ENCODE measurements around the gene GAL. TPM values are rescaled to one million over a fixed set of nuclear protein-coding genes. Genes with fewer than 3 reads are reported as not detected.

The GAL gene
- total and polyA plus RNA-seq, 3 donors from 2014 or later, result 1.1 to 1.3 TPM; not detected in 1

- intact Hi-C loops (cut with DNase I; ENCODE audit: low total_unique reads), result no loop called here
- no peaks in the 10 kb centered on the region for H3K27me3 ChIP-seq
Observed at GRCh38 chr11:68686486-68686885, 2.1 kb downstream of the GAL start.

GRCh38 chr11:68687311-68687710, 3.0 kb downstream of the GAL start:
- 51 to 58% methylated on average over 9 of the region's 9 CpGs for WGBS, 2 donors
- no peak for DNase-seq
- TF ChIP-seq CTCF (IDR thresholded peaks at IDR 0.05), result no peak
- no peak for TF ChIP-seq POLR2A (IDR thresholded peaks at IDR 0.05)
- Histone ChIP-seq H3K36me3 (ENCODE audit: low read depth, missing control alignments) (no peaks in the 10 kb centered on the region), H3K4me3 (no peak overlapping the region), H3K27ac (no peak overlapping the region), H3K27me3 (no peaks in the 10 kb centered on the region), H3K4me1 (no peaks in the 10 kb centered on the region), H3K9me3 (no peaks in the 10 kb centered on the region)
- intact Hi-C loops (cut with DNase I; ENCODE audit: low total_unique reads), result no loop called here

More at GRCh38 chr11:68686486-68686885, 2.1 kb downstream of the GAL start:
- no peak overlapping the region for H3K27ac ChIP-seq
- H3K4me1 ChIP-seq, result no peaks in the 10 kb centered on the region
- 92% methylated on average over 11 to 12 of the region's 12 CpGs for WGBS, 2 donors
- H3K36me3 ChIP-seq (ENCODE audit: low read depth, missing control alignments), result no peaks in the 10 kb centered on the region
- TF ChIP-seq CTCF (IDR thresholded peaks at IDR 0.05) (no peak), POLR2A (IDR thresholded peaks at IDR 0.05) (no peak)
- H3K9me3 ChIP-seq, result no peaks in the 10 kb centered on the region
- DNase-seq, result no peak
- H3K4me3 ChIP-seq, result no peak overlapping the region

GRCh38 chr11:68687986-68688385, 3.6 kb downstream of the GAL start:
- intact Hi-C loops (cut with DNase I; ENCODE audit: low total_unique reads), result no loop called here
- Histone ChIP-seq H3K27ac (no peak overlapping the region), H3K4me3 (no peak overlapping the region), H3K36me3 (ENCODE audit: low read depth, missing control alignments) (no peaks in the 10 kb centered on the region), H3K9me3 (no peaks in the 10 kb centered on the region), H3K4me1 (no peaks in the 10 kb centered on the region), H3K27me3 (no peaks in the 10 kb centered on the region)
- TF ChIP-seq CTCF (IDR thresholded peaks at IDR 0.05) (no peak), POLR2A (IDR thresholded peaks at IDR 0.05) (no peak)
- 91 to 100% methylated on average over 2 to 14 of the region's 14 CpGs for WGBS, 2 donors
- no peak for DNase-seq

- Histone ChIP-seq H3K4me3 (no peak overlapping the region), H3K36me3 (ENCODE audit: low read depth, missing control alignments) (no peaks in the 10 kb centered on the region), H3K27ac (no peak overlapping the region), H3K27me3 (no peaks in the 10 kb centered on the region), H3K9me3 (no peaks in the 10 kb centered on the region), H3K4me1 (no peaks in the 10 kb centered on the region)
- DNase-seq, result no peak
- intact Hi-C loops (cut with DNase I; ENCODE audit: low total_unique reads), result no loop called here
- no peak for TF ChIP-seq CTCF (IDR thresholded peaks at IDR 0.05)
- WGBS, 2 donors, result 83 to 90% methylated on average over 12 of the region's 12 CpGs
Observed at GRCh38 chr11:68688881-68689280, 4.5 kb downstream of the GAL start.

GRCh38 chr11:68689737-68690625, 5.6 kb downstream of the GAL start:
- H3K27ac ChIP-seq, result no peak overlapping the region
- no peaks in the 10 kb centered on the region for H3K9me3 ChIP-seq
- no peak for DNase-seq
- no peak overlapping the region for H3K4me3 ChIP-seq
- intact Hi-C loops (cut with DNase I; ENCODE audit: low total_unique reads), result no loop called here
- no peaks in the 10 kb centered on the region for H3K4me1 ChIP-seq
- H3K36me3 ChIP-seq (ENCODE audit: low read depth, missing control alignments), result no peaks in the 10 kb centered on the region
- WGBS, 2 donors, result 33 to 43% methylated on average over 10 to 14 of the region's 14 CpGs
- H3K27me3 ChIP-seq, result no peaks in the 10 kb centered on the region
- TF ChIP-seq POLR2A (IDR thresholded peaks at IDR 0.05) (no peak), CTCF (IDR thresholded peaks at IDR 0.05) (no peak)
